Cardiac muscle cell (in vitro differentiated cells and primary cell): Measurements from ENCODE around the gene GATB. TPM values are rescaled to one million over a fixed set of nuclear protein-coding genes. Genes with fewer than 3 reads are reported as not detected.
A peak's percentile ranks its signal among the peaks of the same experiment; 100 is the strongest.

Experiments used
- DNase-seq, 2 donors: peaks; one replicate each; pipeline versions ENCODE4 v3.0.0 to v3.0.0-alpha.2; 2010 to 2017; ENCODE audit warnings: low read depth in 1 of 2, low spot score in 1 of 2
- H3K27ac ChIP-seq: fragments of 200-600 bp; sonication (generic); 2 replicates; pipeline ENCODE4 v1.5.1; 2016
- H3K27me3 ChIP-seq: fragments of 200-600 bp; sonication (generic); 2 replicates; pipeline ENCODE4 v1.6.0; 2016; ENCODE audit warnings: control low read depth
- H3K36me3 ChIP-seq: fragments of 200-600 bp; sonication (generic); 2 replicates; pipeline ENCODE4 v1.5.1; 2016; ENCODE audit warnings: control low read depth
- H3K4me1 ChIP-seq: fragments of 200-600 bp; sonication (generic); 2 replicates; pipeline ENCODE4 v1.8.1; 2017; ENCODE audit warnings: low read depth, mild to moderate bottlenecking, mixed run types
- H3K4me3 ChIP-seq: fragments of 200-600 bp; sonication (generic); 2 replicates; pipeline ENCODE4 v1.5.1; 2016; ENCODE audit warnings: mild to moderate bottlenecking
- H3K9me3 ChIP-seq: fragments of 200-600 bp; sonication (generic); 2 replicates; pipeline ENCODE4 v1.5.1; 2017; ENCODE audit warnings: low read depth, mild to moderate bottlenecking, control low read depth
- CTCF ChIP-seq: IDR thresholded peaks from 2 replicates; pipeline ENCODE4 v1.5.1; 2012; ENCODE audit warnings: low read depth, mild to moderate bottlenecking, low read length
- polyA plus RNA-seq: library from polyadenylated mRNA; unstranded; fragments of >200 nt; fragmentation: Nextera tagmentation; extraction: Ambion mirVana; gene quantifications from 2 replicates; pipeline ENCODE4 v1.2.1, GENCODE V29; 2016
- total RNA-seq: library from RNA; depleted of rRNA; stranded (reverse); fragments of >200 nt; gene quantifications from 2 replicates; pipeline ENCODE4 v1.2.3, GENCODE V29; 2016

The GATB gene
- total and polyA plus RNA-seq, 2 experiments from 2014 or later = 24.4 to 45.3 TPM

DNA sequence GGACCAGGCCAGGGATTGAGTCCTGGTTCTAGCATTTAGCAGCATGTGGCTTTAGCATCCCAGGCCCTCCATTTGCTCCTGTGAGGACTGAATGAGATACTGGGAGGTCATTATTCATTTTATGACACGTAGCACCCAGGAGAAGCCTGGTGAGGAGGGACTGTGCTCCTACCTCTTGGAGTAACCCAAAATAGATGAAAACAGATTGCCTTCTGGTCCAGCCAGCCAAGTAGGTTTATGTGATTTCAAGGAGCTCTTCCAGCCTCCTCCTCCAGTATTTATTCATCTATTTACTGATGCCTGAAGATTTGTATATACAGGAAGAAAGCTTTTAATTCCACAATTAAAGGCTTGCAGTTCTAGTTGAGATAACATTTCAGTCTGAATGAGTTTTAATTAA, 109.3 kb downstream of the GATB start:
- Histone ChIP-seq H3K27ac (no peak overlapping the region), H3K36me3 (no peaks in the 10 kb centered on the region), H3K4me1 (no peaks in the 10 kb centered on the region), H3K27me3 (no peaks in the 10 kb centered on the region), H3K9me3 (no peaks in the 10 kb centered on the region), H3K4me3 (no peak overlapping the region)
- TF ChIP-seq CTCF = no peak
- DNase-seq = no peak

GRCh38 chr4:151649479-151649878, 111.3 kb downstream of the GATB start:
- no peaks in the 10 kb centered on the region for H3K9me3 ChIP-seq
- no peak overlapping the region for H3K27ac ChIP-seq
- DNase-seq = no peak
- H3K4me1 ChIP-seq = no peaks in the 10 kb centered on the region
- no peaks in the 10 kb centered on the region for H3K36me3 ChIP-seq
- TF ChIP-seq CTCF = no peak
- no peaks in the 10 kb centered on the region for H3K27me3 ChIP-seq
- H3K4me3 ChIP-seq = no peak overlapping the region

DNA sequence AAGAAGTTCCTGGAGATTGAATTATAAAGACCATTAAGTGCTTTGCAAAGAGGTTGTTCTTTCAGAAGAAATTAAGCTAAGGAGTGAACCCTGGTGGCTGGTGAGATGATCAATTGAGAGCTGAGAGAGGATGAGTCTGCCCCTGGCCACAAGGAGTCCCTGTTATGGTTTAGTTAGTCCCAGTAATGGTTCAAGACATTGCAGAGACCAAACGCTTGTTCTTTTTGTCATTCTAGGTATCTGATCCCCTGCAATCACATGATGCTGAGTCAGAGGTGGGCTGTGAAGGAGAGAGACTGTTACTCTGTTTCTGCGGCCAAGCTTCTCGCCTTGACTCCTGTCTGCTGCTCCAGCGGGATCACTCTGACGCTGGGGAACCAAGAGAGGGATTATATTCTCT, 114.5 kb downstream of the GATB start:
- Histone ChIP-seq H3K4me1 (no peaks in the 10 kb centered on the region), H3K27me3 (no peaks in the 10 kb centered on the region), H3K27ac (no peak overlapping the region), H3K9me3 (no peaks in the 10 kb centered on the region), H3K4me3 (no peak overlapping the region), H3K36me3 (no peaks in the 10 kb centered on the region)
- peak; percentile 5 for TF ChIP-seq CTCF
- no peak for DNase-seq

GRCh38 chr4:151644622-151645021, 116.2 kb downstream of the GATB start:
- no peaks in the 10 kb centered on the region for H3K27me3 ChIP-seq
- no peaks in the 10 kb centered on the region for H3K9me3 ChIP-seq
- DNase-seq = peak; percentile 9 to 71
- TF ChIP-seq CTCF = peak; percentile 46
- no peaks in the 10 kb centered on the region for H3K36me3 ChIP-seq
- no peak overlapping the region for H3K4me3 ChIP-seq
- H3K4me1 ChIP-seq = no peaks in the 10 kb centered on the region
- no peak overlapping the region for H3K27ac ChIP-seq

- no peak for TF ChIP-seq CTCF
- no peaks in the 10 kb centered on the region for H3K36me3 ChIP-seq
Observed at GRCh38 chr4:151643564-151643963, 117.2 kb downstream of the GATB start.

GRCh38 chr4:151641983-151642382, 118.8 kb downstream of the GATB start:
- H3K4me1 ChIP-seq = no peaks in the 10 kb centered on the region
- no peak overlapping the region for H3K27ac ChIP-seq
- H3K27me3 ChIP-seq = no peaks in the 10 kb centered on the region
- no peaks in the 10 kb centered on the region for H3K9me3 ChIP-seq
- no peaks in the 10 kb centered on the region for H3K36me3 ChIP-seq
- no peak for TF ChIP-seq CTCF
- H3K4me3 ChIP-seq = no peak overlapping the region
- DNase-seq = no peak

More at GRCh38 chr4:151643564-151643963, 117.2 kb downstream of the GATB start:
- Histone ChIP-seq H3K4me1 (no peaks in the 10 kb centered on the region), H3K27me3 (no peaks in the 10 kb centered on the region), H3K27ac (no peak overlapping the region), H3K4me3 (no peak overlapping the region), H3K9me3 (no peaks in the 10 kb centered on the region)
- DNase-seq = no peak
